OCI-LY1 (cell line): Measurements from ENCODE around the gene PHF20.
"Not testable (repeated sequence)": the region's sequence is repeated elsewhere in the genome, so short reads cannot be mapped to it uniquely, and the experiment has no call there.

Experiments
- CTCF ChIP-seq: fragments of 200-600 bp; sonication (generic), shearing (Covaris generic); IDR thresholded peaks from 2 replicates; pipeline ENCODE4 v1.5.1; 2017; ENCODE audit warnings: mild to moderate bottlenecking, antibody characterized with exemption, low read length, moderate library complexity, mixed read lengths
- EZH2 ChIP-seq: fragments of 200-600 bp; sonication (generic), shearing (Covaris generic); IDR thresholded peaks from 2 replicates; pipeline ENCODE4 v1.8.0; 2017; ENCODE audit warnings: borderline replicate concordance, mixed run types, mild to moderate bottlenecking, antibody characterized with exemption, low read length, moderate library complexity, mixed read lengths

- TF ChIP-seq EZH2, CTCF: not testable (repeated sequence)
Observed at GRCh38 chr20:35723275-35723639, 48.6 kb upstream of the PHF20 start.
